B cell (primary cell): ENCODE results near the gene SEMA4D. TPM values are rescaled to one million over a fixed set of nuclear protein-coding genes. Genes with fewer than 3 reads are reported as not detected.

Experiments used
- ATAC-seq: fragments of 200-7000 bp; cut with Tn5 transposase; one replicate; pipeline ENCODE4 v1.10.0; 2021; ENCODE audit warnings: low read depth, mild to moderate bottlenecking, moderate number of reproducible peaks, moderate library complexity
- CTCF ChIA-PET: fragments of 350-600 bp; sonication (Branson Sonifier 250); formaldehyde crosslinking; loops from one replicate; lab custom pipeline; 2021; ENCODE audit warnings: antibody characterized with exemption, inconsistent platforms; lab: Charles Lee
- POLR2A ChIA-PET: fragments of 350-600 bp; sonication (Branson Sonifier 250); formaldehyde crosslinking; loops from one replicate; lab custom pipeline; 2021; ENCODE audit warnings: antibody characterized with exemption; lab: Charles Lee
- DNase-seq: peaks from one replicate; pipeline ENCODE4 v3.0.0; 2013
- H2AFZ ChIP-seq: 2 replicates; pipeline ENCODE4 v1.6.1; 2012; ENCODE audit warnings: mild to moderate bottlenecking, low read depth, low read length; ENCODE audit not compliant: insufficient read depth, poor library complexity, severe bottlenecking
- H3K27ac ChIP-seq, 2 donors: 1 replicate in 1 of 2; 2 replicates in 1 of 2; pipeline ENCODE4 v1.5.1; 2012 to 2013; ENCODE audit warnings: low read length in 2 of 2, mild to moderate bottlenecking in 2 of 2, moderate library complexity in 1 of 2
- H3K27me3 ChIP-seq, 4 experiments: fragments of 200-600 bp in 1 of 4; sonication (generic) in 1 of 4; replicated peaks in 1 of 4; 1 replicate in 2 of 4; 2 replicates in 2 of 4; pipeline versions ENCODE4 v1.6.1 to v1.7.0; 2013 to 2016; ENCODE audit warnings: low read length in 3 of 4, mild to moderate bottlenecking in 2 of 4, mixed read lengths in 1 of 4, moderate library complexity in 1 of 4; ENCODE audit not compliant: insufficient read depth in 4 of 4, control insufficient read depth in 3 of 4; ENCODE audit errors: control extremely low read depth in 1 of 4
- H3K36me3 ChIP-seq, 2 experiments: replicated peaks in 1 of 2; 1 replicate in 1 of 2; 2 replicates in 1 of 2; pipeline versions ENCODE4 v1.6.1 to v1.7.1; 2013; ENCODE audit warnings: low read length in 1 of 2; ENCODE audit not compliant: insufficient read depth in 2 of 2, control insufficient read depth in 1 of 2; ENCODE audit errors: control extremely low read depth in 1 of 2, extremely low read depth in 1 of 2
- H3K4me1 ChIP-seq, 2 donors: fragments of 200-600 bp in 1 of 2; sonication (generic) in 1 of 2; 1 replicate in 1 of 2; 2 replicates in 1 of 2; pipeline versions ENCODE4 v1.5.1 to v1.6.1; 2013 to 2017; ENCODE audit warnings: low read length in 2 of 2; ENCODE audit not compliant: control insufficient read depth in 2 of 2, insufficient read depth in 2 of 2
- H3K4me2 ChIP-seq: replicated peaks from 2 replicates; pipeline ENCODE3; 2012; ENCODE audit warnings: mild to moderate bottlenecking, low read depth, low read length; ENCODE audit not compliant: poor library complexity, severe bottlenecking
- H3K4me3 ChIP-seq, 5 experiments: fragments of 200-600 bp in 1 of 5; sonication (generic) in 1 of 5; 1 replicate in 3 of 5; 2 replicates in 2 of 5; pipeline versions ENCODE4 v1.5.1 to v1.7.0; 2011 to 2016; ENCODE audit warnings: low read length in 4 of 5, mild to moderate bottlenecking in 4 of 5, low read depth in 2 of 5, control low read depth in 1 of 5, moderate library complexity in 1 of 5; ENCODE audit not compliant: insufficient read depth in 1 of 5; ENCODE audit errors: control extremely low read depth in 1 of 5, extremely low read depth in 1 of 5
- H3K79me2 ChIP-seq: fragments of 200-600 bp; sonication (generic); one replicate; pipeline ENCODE4 v1.6.0; 2016; ENCODE audit warnings: low read length; ENCODE audit not compliant: control insufficient read depth, insufficient read depth
- H3K9ac ChIP-seq: fragments of 200-600 bp; sonication (generic); 2 replicates; pipeline ENCODE4 v1.6.1; 2017; ENCODE audit warnings: mild to moderate bottlenecking, low read length, moderate library complexity
- H3K9me3 ChIP-seq, 3 donors: one replicate each; pipeline versions ENCODE4 v1.6.1 to v1.7.1; 2013; ENCODE audit warnings: low read length in 2 of 3; ENCODE audit not compliant: control insufficient read depth in 2 of 3, insufficient read depth in 1 of 3; ENCODE audit errors: control extremely low read depth in 1 of 3
- H4K20me1 ChIP-seq: 2 replicates; pipeline ENCODE4 v1.6.0; 2012; ENCODE audit warnings: mild to moderate bottlenecking, low read length; ENCODE audit not compliant: insufficient read depth, control insufficient read depth, poor library complexity, severe bottlenecking
- H3K27ac Mint-ChIP-seq: one replicate; pipeline ENCODE4 v1.8.0; 2021; ENCODE audit warnings: mixed read lengths
- H3K27me3 Mint-ChIP-seq: one replicate; pipeline ENCODE4 v1.8.0; 2021; ENCODE audit warnings: mixed read lengths
- H3K4me1 Mint-ChIP-seq: one replicate; pipeline ENCODE4 v1.8.0; 2021; ENCODE audit warnings: mixed read lengths
- H3K4me3 Mint-ChIP-seq: one replicate; pipeline ENCODE4 v1.8.0; 2021; ENCODE audit warnings: mixed read lengths
- H3K9me3 Mint-ChIP-seq: one replicate; pipeline ENCODE4 v1.8.0; 2022; ENCODE audit warnings: mixed read lengths; ENCODE audit not compliant: insufficient read depth
- CTCF ChIP-seq: fragments of 200-600 bp; IDR thresholded peaks from one replicate; pipeline ENCODE4 v1.8.0; 2022; ENCODE audit warnings: antibody characterized with exemption, mild to moderate bottlenecking
- EZH2 ChIP-seq: IDR thresholded peaks from 2 replicates; pipeline ENCODE4 v1.6.1; 2012; ENCODE audit warnings: borderline replicate concordance, low read depth, mild to moderate bottlenecking, moderate library complexity, low read length; ENCODE audit not compliant: insufficient read depth, poor library complexity, severe bottlenecking
- WGBS: methylation state at CpG from one replicate; pipeline ENCODE4 v1.1.5; 2013; ENCODE audit warnings: missing lambda C conversion rate; ENCODE audit not compliant: insufficient coverage; 5-methylcytosine and 5-hydroxymethylcytosine counted together
- intact Hi-C: fragments of 100-400 bp; cut with micrococcal nuclease; formaldehyde crosslinking; loops from one replicate; pipeline ENCODE4 v1.10.0; 2022
- polyA plus RNA-seq: library from polyadenylated mRNA; depleted of rRNA; stranded (reverse); fragments of >200 nt; gene quantifications from 2 replicates; pipeline ENCODE4 v1.2.3, GENCODE V29; 2012
- total RNA-seq, 2 donors: library from RNA; stranded (reverse); fragments of 120-200 nt in 1 of 2; gene quantifications; 1 replicate in 1 of 2; 2 replicates in 1 of 2; pipeline versions ENCODE4 v1.2.3 to v1.2.4, GENCODE V29; 2013 to 2022

SEMA4D gene
- total and polyA plus RNA-seq, 2 donors (not counting 1 experiment from before 2014, with no cell fraction given) = 53.6 to 231 TPM

GRCh38 chr9:89352451-89352850 lies 145.5 kb downstream of the SEMA4D start:
- H3K36me3 ChIP-seq = peaks cover 4 to 91% of the 10 kb centered on the region in 2 experiments
- no peak for TF ChIP-seq CTCF
- no peaks in the 10 kb centered on the region for H3K9me3 ChIP-seq
- H3K4me1 ChIP-seq = peaks cover 0 to 7% of the 10 kb centered on the region in 2 donors
- no peak overlapping the region for H3K27ac Mint-ChIP-seq
- H3K9ac ChIP-seq = no peak overlapping the region
- H3K4me3 Mint-ChIP-seq = no peak overlapping the region
- H3K4me1 Mint-ChIP-seq = peaks cover 9% of the 10 kb centered on the region
- ChIA-PET POLR2A (no interaction called here), CTCF (no interaction called here)
- peaks cover 15% of the 10 kb centered on the region for H3K79me2 ChIP-seq
- DNase-seq = no peak
- no peak overlapping the region for H2AFZ ChIP-seq
- H3K4me3 ChIP-seq = no peak overlapping the region
- no peak overlapping the region for H3K4me2 ChIP-seq
- intact Hi-C loops = no loop called here
- H3K27me3 ChIP-seq = no peaks in the 10 kb centered on the region
- no peak overlapping the region for H3K27ac ChIP-seq
- H3K27me3 Mint-ChIP-seq = no peaks in the 10 kb centered on the region
- H3K9me3 Mint-ChIP-seq = no peaks in the 10 kb centered on the region
- H4K20me1 ChIP-seq = peaks cover 33% of the 10 kb centered on the region
- WGBS = 100% methylated on average over 2 of the region's 3 CpGs
- ATAC-seq = no peak

- no peak overlapping the region for H3K9ac ChIP-seq
- peaks cover 9% of the 10 kb centered on the region for H3K4me1 Mint-ChIP-seq
- 96% methylated on average over 6 of the region's 6 CpGs for WGBS
- H2AFZ ChIP-seq = no peak overlapping the region
- no peaks in the 10 kb centered on the region for H3K27me3 ChIP-seq
- no peaks in the 10 kb centered on the region for H3K9me3 ChIP-seq
- H3K27me3 Mint-ChIP-seq = no peaks in the 10 kb centered on the region
- H3K4me3 Mint-ChIP-seq = no peak overlapping the region
- H3K27ac ChIP-seq = no peak overlapping the region
- H3K4me1 ChIP-seq = peaks cover 0 to 7% of the 10 kb centered on the region in 2 donors
- no peak for TF ChIP-seq EZH2
- no peak for TF ChIP-seq CTCF
- intact Hi-C loops = no loop called here
- no peak overlapping the region for H3K4me2 ChIP-seq
- CTCF ChIA-PET = no interaction called here
- no peaks in the 10 kb centered on the region for H3K9me3 Mint-ChIP-seq
- DNase-seq = no peak
- H3K36me3 ChIP-seq = peaks cover 4 to 89% of the 10 kb centered on the region in 2 experiments
- H3K79me2 ChIP-seq = peaks cover 15% of the 10 kb centered on the region
- POLR2A ChIA-PET = no interaction called here
- H3K4me3 ChIP-seq = no peak overlapping the region
- H4K20me1 ChIP-seq = peaks cover 33% of the 10 kb centered on the region
- H3K27ac Mint-ChIP-seq = peak overlapping the region; percentile 51
- ATAC-seq = no peak
Observed at GRCh38 chr9:89351584-89352300, 146.2 kb downstream of the SEMA4D start.
